B cell (primary cell): ENCODE measurements around the gene PGLYRP3. TPM values are rescaled to one million over a fixed set of nuclear protein-coding genes. Genes with fewer than 3 reads are reported as not detected.

Experiments used
- ATAC-seq: fragments of 200-7000 bp; cut with Tn5 transposase; one replicate; pipeline ENCODE4 v1.10.0; 2021; ENCODE audit warnings: low read depth, mild to moderate bottlenecking, moderate number of reproducible peaks, moderate library complexity
- CTCF ChIA-PET: fragments of 350-600 bp; sonication (Branson Sonifier 250); formaldehyde crosslinking; loops from one replicate; lab custom pipeline; 2021; ENCODE audit warnings: antibody characterized with exemption, inconsistent platforms; lab: Charles Lee
- POLR2A ChIA-PET: fragments of 350-600 bp; sonication (Branson Sonifier 250); formaldehyde crosslinking; loops from one replicate; lab custom pipeline; 2021; ENCODE audit warnings: antibody characterized with exemption; lab: Charles Lee
- DNase-seq: peaks from one replicate; pipeline ENCODE4 v3.0.0; 2013
- H2AFZ ChIP-seq: 2 replicates; pipeline ENCODE4 v1.6.1; 2012; ENCODE audit warnings: mild to moderate bottlenecking, low read depth, low read length; ENCODE audit not compliant: insufficient read depth, poor library complexity, severe bottlenecking
- H3K27ac ChIP-seq, 2 donors: 1 replicate in 1 of 2; 2 replicates in 1 of 2; pipeline ENCODE4 v1.5.1; 2012 to 2013; ENCODE audit warnings: low read length in 2 of 2, mild to moderate bottlenecking in 2 of 2, moderate library complexity in 1 of 2
- H3K27me3 ChIP-seq, 4 experiments: fragments of 200-600 bp in 1 of 4; sonication (generic) in 1 of 4; replicated peaks in 1 of 4; 1 replicate in 2 of 4; 2 replicates in 2 of 4; pipeline versions ENCODE4 v1.6.1 to v1.7.0; 2013 to 2016; ENCODE audit warnings: low read length in 3 of 4, mild to moderate bottlenecking in 2 of 4, mixed read lengths in 1 of 4, moderate library complexity in 1 of 4; ENCODE audit not compliant: insufficient read depth in 4 of 4, control insufficient read depth in 3 of 4; ENCODE audit errors: control extremely low read depth in 1 of 4
- H3K36me3 ChIP-seq, 2 experiments: replicated peaks in 1 of 2; 1 replicate in 1 of 2; 2 replicates in 1 of 2; pipeline versions ENCODE4 v1.6.1 to v1.7.1; 2013; ENCODE audit warnings: low read length in 1 of 2; ENCODE audit not compliant: insufficient read depth in 2 of 2, control insufficient read depth in 1 of 2; ENCODE audit errors: control extremely low read depth in 1 of 2, extremely low read depth in 1 of 2
- H3K4me1 ChIP-seq, 2 donors: fragments of 200-600 bp in 1 of 2; sonication (generic) in 1 of 2; 1 replicate in 1 of 2; 2 replicates in 1 of 2; pipeline versions ENCODE4 v1.5.1 to v1.6.1; 2013 to 2017; ENCODE audit warnings: low read length in 2 of 2; ENCODE audit not compliant: control insufficient read depth in 2 of 2, insufficient read depth in 2 of 2
- H3K4me2 ChIP-seq: replicated peaks from 2 replicates; pipeline ENCODE3; 2012; ENCODE audit warnings: mild to moderate bottlenecking, low read depth, low read length; ENCODE audit not compliant: poor library complexity, severe bottlenecking
- H3K4me3 ChIP-seq, 5 experiments: fragments of 200-600 bp in 1 of 5; sonication (generic) in 1 of 5; 1 replicate in 3 of 5; 2 replicates in 2 of 5; pipeline versions ENCODE4 v1.5.1 to v1.7.0; 2011 to 2016; ENCODE audit warnings: low read length in 4 of 5, mild to moderate bottlenecking in 4 of 5, low read depth in 2 of 5, control low read depth in 1 of 5, moderate library complexity in 1 of 5; ENCODE audit not compliant: insufficient read depth in 1 of 5; ENCODE audit errors: control extremely low read depth in 1 of 5, extremely low read depth in 1 of 5
- H3K79me2 ChIP-seq: fragments of 200-600 bp; sonication (generic); one replicate; pipeline ENCODE4 v1.6.0; 2016; ENCODE audit warnings: low read length; ENCODE audit not compliant: control insufficient read depth, insufficient read depth
- H3K9ac ChIP-seq: fragments of 200-600 bp; sonication (generic); 2 replicates; pipeline ENCODE4 v1.6.1; 2017; ENCODE audit warnings: mild to moderate bottlenecking, low read length, moderate library complexity
- H3K9me3 ChIP-seq, 3 donors: one replicate each; pipeline versions ENCODE4 v1.6.1 to v1.7.1; 2013; ENCODE audit warnings: low read length in 2 of 3; ENCODE audit not compliant: control insufficient read depth in 2 of 3, insufficient read depth in 1 of 3; ENCODE audit errors: control extremely low read depth in 1 of 3
- H4K20me1 ChIP-seq: 2 replicates; pipeline ENCODE4 v1.6.0; 2012; ENCODE audit warnings: mild to moderate bottlenecking, low read length; ENCODE audit not compliant: insufficient read depth, control insufficient read depth, poor library complexity, severe bottlenecking
- H3K27ac Mint-ChIP-seq: one replicate; pipeline ENCODE4 v1.8.0; 2021; ENCODE audit warnings: mixed read lengths
- H3K27me3 Mint-ChIP-seq: one replicate; pipeline ENCODE4 v1.8.0; 2021; ENCODE audit warnings: mixed read lengths
- H3K4me1 Mint-ChIP-seq: one replicate; pipeline ENCODE4 v1.8.0; 2021; ENCODE audit warnings: mixed read lengths
- H3K4me3 Mint-ChIP-seq: one replicate; pipeline ENCODE4 v1.8.0; 2021; ENCODE audit warnings: mixed read lengths
- H3K9me3 Mint-ChIP-seq: one replicate; pipeline ENCODE4 v1.8.0; 2022; ENCODE audit warnings: mixed read lengths; ENCODE audit not compliant: insufficient read depth
- EZH2 ChIP-seq: IDR thresholded peaks from 2 replicates; pipeline ENCODE4 v1.6.1; 2012; ENCODE audit warnings: borderline replicate concordance, low read depth, mild to moderate bottlenecking, moderate library complexity, low read length; ENCODE audit not compliant: insufficient read depth, poor library complexity, severe bottlenecking
- WGBS: methylation state at CpG from one replicate; pipeline ENCODE4 v1.1.5; 2013; ENCODE audit warnings: missing lambda C conversion rate; ENCODE audit not compliant: insufficient coverage; 5-methylcytosine and 5-hydroxymethylcytosine counted together
- intact Hi-C: fragments of 100-400 bp; cut with micrococcal nuclease; formaldehyde crosslinking; loops from one replicate; pipeline ENCODE4 v1.10.0; 2022
- polyA plus RNA-seq: library from polyadenylated mRNA; depleted of rRNA; stranded (reverse); fragments of >200 nt; gene quantifications from 2 replicates; pipeline ENCODE4 v1.2.3, GENCODE V29; 2012
- total RNA-seq, 2 donors: library from RNA; stranded (reverse); fragments of 120-200 nt in 1 of 2; gene quantifications; 1 replicate in 1 of 2; 2 replicates in 1 of 2; pipeline versions ENCODE4 v1.2.3 to v1.2.4, GENCODE V29; 2013 to 2022
- TF ChIP-seq, protein P1 (sequence below): fragments of 200-600 bp; IDR thresholded peaks from one replicate; pipeline ENCODE4 v1.8.0; 2022; ENCODE audit warnings: antibody characterized with exemption, mild to moderate bottlenecking

Gene PGLYRP3
- total and polyA plus RNA-seq, 2 donors (not counting 1 experiment from before 2014, with no cell fraction given) = not detected

DNA sequence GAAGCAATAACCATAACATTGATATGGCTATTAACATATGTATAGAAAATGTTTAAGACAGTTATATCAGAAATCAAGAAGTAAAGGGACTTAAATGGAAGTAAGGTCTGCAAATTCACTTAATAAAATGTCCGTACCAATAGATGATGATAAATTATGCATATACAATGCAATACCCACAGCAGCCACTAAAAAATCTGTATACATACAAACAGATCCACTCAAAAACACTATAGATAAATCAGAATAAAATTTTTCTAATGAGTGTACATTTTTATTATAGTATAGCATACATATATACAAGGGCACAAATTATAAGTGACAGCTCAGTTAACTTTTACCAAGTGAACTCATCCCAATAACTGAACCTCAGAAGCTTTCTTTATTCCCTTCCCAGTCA lies 47.3 kb downstream of the PGLYRP3 start:
- ChIA-PET CTCF (no interaction called here), POLR2A (no interaction called here)
- no peaks in the 10 kb centered on the region for H3K36me3 ChIP-seq
- H3K9me3 ChIP-seq = no peaks in the 10 kb centered on the region
- ATAC-seq (no peak), DNase-seq (no peak)
- intact Hi-C loops = no loop called here
- H3K4me2 ChIP-seq = no peak overlapping the region
- no CpG with 5 or more reads among the region's 1 CpG for WGBS
- H3K9me3 Mint-ChIP-seq = no peaks in the 10 kb centered on the region
- peaks cover 22% of the 10 kb centered on the region for H3K4me1 Mint-ChIP-seq
- no peak overlapping the region for H2AFZ ChIP-seq
- no peak overlapping the region for H3K4me3 Mint-ChIP-seq
- no peak overlapping the region for H3K27ac ChIP-seq
- peaks cover 23% of the 10 kb centered on the region in 2 donors for H3K4me1 ChIP-seq
- no peak overlapping the region for H3K27ac Mint-ChIP-seq
- TF ChIP-seq EZH2 = no peak
- TF ChIP-seq, protein P1, sequence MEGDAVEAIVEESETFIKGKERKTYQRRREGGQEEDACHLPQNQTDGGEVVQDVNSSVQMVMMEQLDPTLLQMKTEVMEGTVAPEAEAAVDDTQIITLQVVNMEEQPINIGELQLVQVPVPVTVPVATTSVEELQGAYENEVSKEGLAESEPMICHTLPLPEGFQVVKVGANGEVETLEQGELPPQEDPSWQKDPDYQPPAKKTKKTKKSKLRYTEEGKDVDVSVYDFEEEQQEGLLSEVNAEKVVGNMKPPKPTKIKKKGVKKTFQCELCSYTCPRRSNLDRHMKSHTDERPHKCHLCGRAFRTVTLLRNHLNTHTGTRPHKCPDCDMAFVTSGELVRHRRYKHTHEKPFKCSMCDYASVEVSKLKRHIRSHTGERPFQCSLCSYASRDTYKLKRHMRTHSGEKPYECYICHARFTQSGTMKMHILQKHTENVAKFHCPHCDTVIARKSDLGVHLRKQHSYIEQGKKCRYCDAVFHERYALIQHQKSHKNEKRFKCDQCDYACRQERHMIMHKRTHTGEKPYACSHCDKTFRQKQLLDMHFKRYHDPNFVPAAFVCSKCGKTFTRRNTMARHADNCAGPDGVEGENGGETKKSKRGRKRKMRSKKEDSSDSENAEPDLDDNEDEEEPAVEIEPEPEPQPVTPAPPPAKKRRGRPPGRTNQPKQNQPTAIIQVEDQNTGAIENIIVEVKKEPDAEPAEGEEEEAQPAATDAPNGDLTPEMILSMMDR = no peak
- H3K9ac ChIP-seq = no peak overlapping the region
- H3K27me3 Mint-ChIP-seq = peaks cover 52% of the 10 kb centered on the region
- H3K27me3 ChIP-seq = peaks cover 0 to 23% (median 13%) of the 10 kb centered on the region in 4 experiments
- H3K4me3 ChIP-seq = no peak overlapping the region
- H3K79me2 ChIP-seq = no peaks in the 10 kb centered on the region
- H4K20me1 ChIP-seq = no peaks in the 10 kb centered on the region

DNA sequence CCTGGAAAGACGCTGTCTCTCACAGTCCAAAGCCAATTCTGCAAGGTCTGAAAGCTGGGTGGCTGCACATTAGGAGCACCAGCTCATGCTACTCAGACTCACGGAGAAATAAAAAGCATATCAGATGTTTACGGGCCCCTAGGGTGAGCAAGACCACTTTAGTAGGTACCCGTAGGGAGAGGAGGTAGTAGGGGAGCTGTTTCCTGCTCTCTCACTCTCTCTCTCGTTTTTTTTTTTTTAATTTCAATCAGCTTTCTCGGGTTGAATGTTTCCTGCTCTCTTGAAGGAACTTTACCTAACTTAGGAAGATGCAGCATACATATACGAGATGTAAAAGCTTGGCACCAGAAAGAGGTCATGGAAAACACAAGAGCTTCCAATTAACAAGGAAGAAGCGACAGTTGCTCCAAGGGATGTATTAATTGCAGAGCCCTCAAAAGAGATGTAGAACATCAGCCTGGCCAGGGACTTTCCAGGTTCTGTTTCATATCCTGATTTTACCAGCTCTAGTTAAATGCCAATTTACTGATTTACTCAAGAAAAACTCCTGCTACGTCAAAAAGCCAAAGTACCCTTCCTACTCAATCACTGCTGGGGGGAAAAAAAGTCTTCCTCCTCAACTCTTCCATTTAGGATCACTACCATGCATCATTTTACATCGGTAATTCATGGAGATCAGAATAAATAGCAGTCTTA lies 50.1 kb downstream of the PGLYRP3 start:
- H3K4me2 ChIP-seq = peak overlapping the region; percentile 92
- peak overlapping the region; percentile 74 for H3K9ac ChIP-seq
- ATAC-seq (peak; percentile 68), DNase-seq (peak; percentile 74)
- no peaks in the 10 kb centered on the region for H3K9me3 ChIP-seq
- Mint-ChIP-seq H3K4me3 (peak overlapping the region; percentile 80), H3K27ac (peak overlapping the region; percentile 59), H3K27me3 (peaks cover 44% of the 10 kb centered on the region), H3K9me3 (no peaks in the 10 kb centered on the region), H3K4me1 (peaks cover 30% of the 10 kb centered on the region)
- H2AFZ ChIP-seq = no peak overlapping the region
- intact Hi-C loops = no loop called here
- no peaks in the 10 kb centered on the region for H4K20me1 ChIP-seq
- H3K4me1 ChIP-seq = peaks cover 26% of the 10 kb centered on the region in 2 donors
- 29% methylated on average over 6 of the region's 10 CpGs for WGBS
- no peak overlapping the region for H3K27ac ChIP-seq
- peak overlapping the region in 2 of 5 experiments; percentile 56 to 72 for H3K4me3 ChIP-seq
- H3K36me3 ChIP-seq = no peaks in the 10 kb centered on the region
- H3K79me2 ChIP-seq = no peaks in the 10 kb centered on the region
- ChIA-PET CTCF (interaction anchor here (1.0 to 1.7 kb wide), 5 partner anchors 11 to 393 kb away, joined by 3 to 9 read pairs (median 3); no protein-coding TSS in a partner anchor), POLR2A (interaction anchor here (0.5 kb wide), 1 partner anchor 284 kb away, joined by 3 read pairs; no protein-coding TSS in a partner anchor)
- peaks cover 0 to 27% (median 12%) of the 10 kb centered on the region in 4 experiments for H3K27me3 ChIP-seq
- TF ChIP-seq, protein P1 = no peak
- TF ChIP-seq EZH2 = no peak
